H1 (cell line): ENCODE measurements around the gene ACSL4. TPM values are rescaled to one million over a fixed set of nuclear protein-coding genes. Genes with fewer than 3 reads are reported as not detected.

Experiments
- CTCF ChIA-PET: fragments of 300-600 bp; sonication (Branson Sonifier 250); formaldehyde crosslinking; loops from one replicate; lab custom pipeline; 2021; ENCODE audit not compliant: partially characterized antibody; lab: Charles Lee
- POLR2A ChIA-PET: fragments of 300-600 bp; sonication (Branson Sonifier 250); formaldehyde crosslinking; loops from one replicate; lab custom pipeline; 2021; ENCODE audit warnings: inconsistent platforms; ENCODE audit not compliant: partially characterized antibody; lab: Charles Lee
- DNase-seq, 2 experiments: peaks; one replicate each; pipeline versions ENCODE4 v3.0.0 to v3.0.0-alpha.2; 2010 to 2022; ENCODE audit warnings: low spot score in 2 of 2, low read depth in 1 of 2, mixed read lengths in 1 of 2
- FAIRE-seq: peaks from 2 replicates; lab custom pipeline; 2011; peaks lifted over from hg19 to GRCh38; lab: Jason Lieb, UNC
- H2AFZ ChIP-seq: 2 replicates; pipeline ENCODE4 v1.8.1; 2012; ENCODE audit warnings: low read length, inconsistent platforms
- H2AK5ac ChIP-seq: 2 replicates; pipeline ENCODE4 v1.6.1; 2013; ENCODE audit warnings: low read depth, low read length
- H2BK120ac ChIP-seq: replicated peaks from 2 replicates; pipeline ENCODE3; 2013; ENCODE audit warnings: low read depth, low read length, inconsistent platforms
- H2BK12ac ChIP-seq: 2 replicates; pipeline ENCODE4 v1.6.1; 2013; ENCODE audit warnings: low read depth, low read length
- H2BK15ac ChIP-seq: 2 replicates; pipeline ENCODE4 v1.6.1; 2013; ENCODE audit warnings: low read length
- H2BK20ac ChIP-seq: 2 replicates; pipeline ENCODE4 v1.6.1; 2013; ENCODE audit warnings: low read length
- H2BK5ac ChIP-seq: 2 replicates; pipeline ENCODE4 v1.6.1; 2013; ENCODE audit warnings: low read depth, low read length
- H3K14ac ChIP-seq: 2 replicates; pipeline ENCODE4 v1.6.1; 2013; ENCODE audit warnings: inconsistent platforms; ENCODE audit not compliant: insufficient read length
- H3K18ac ChIP-seq: 2 replicates; pipeline ENCODE4 v1.6.1; 2013; ENCODE audit warnings: low read length; ENCODE audit errors: extremely low read depth
- H3K23ac ChIP-seq: 2 replicates; pipeline ENCODE4 v1.6.1; 2013; ENCODE audit warnings: inconsistent platforms; ENCODE audit not compliant: insufficient read length
- H3K23me2 ChIP-seq: 2 replicates; pipeline ENCODE4 v1.6.1; 2013; ENCODE audit warnings: low read depth, low read length
- H3K27ac ChIP-seq: 2 replicates; pipeline ENCODE4 v1.6.1; 2011; ENCODE audit warnings: low read depth, low read length, inconsistent platforms
- H3K27me3 ChIP-seq, 4 experiments: replicated peaks in 1 of 4; 1 replicate in 1 of 4; 2 replicates in 3 of 4; pipeline versions ENCODE4 v1.6.1 to v1.8.1; 2011 to 2013; ENCODE audit warnings: low read length in 3 of 4, mild to moderate bottlenecking in 3 of 4, inconsistent platforms in 2 of 4, mixed read lengths in 2 of 4, moderate library complexity in 1 of 4; ENCODE audit not compliant: control insufficient read depth in 3 of 4, insufficient read depth in 3 of 4; ENCODE audit errors: extremely low read depth in 1 of 4
- H3K36me3 ChIP-seq, 4 experiments: 2 replicates each; pipeline versions ENCODE4 v1.6.1 to v1.8.1; 2011 to 2013; ENCODE audit warnings: mild to moderate bottlenecking in 4 of 4, low read length in 3 of 4, moderate library complexity in 2 of 4, control low read depth in 1 of 4, inconsistent platforms in 1 of 4; ENCODE audit not compliant: insufficient read depth in 4 of 4, control insufficient read depth in 2 of 4
- H3K4ac ChIP-seq: replicated peaks from 2 replicates; pipeline ENCODE3; 2013; ENCODE audit warnings: low read length, low read depth, mixed read lengths, inconsistent platforms; ENCODE audit not compliant: insufficient read length
- H3K4me1 ChIP-seq, 4 experiments: replicated peaks in 1 of 4; 1 replicate in 1 of 4; 2 replicates in 3 of 4; pipeline versions ENCODE4 v1.6.1 to v1.8.1; 2011 to 2013; ENCODE audit warnings: low read length in 3 of 4, inconsistent platforms in 2 of 4, mixed read lengths in 1 of 4; ENCODE audit not compliant: insufficient read depth in 4 of 4, control insufficient read depth in 3 of 4
- H3K4me2 ChIP-seq, 2 experiments: 2 replicates each; pipeline versions ENCODE4 v1.6.1 to v1.8.1; 2011 to 2013; ENCODE audit warnings: low read depth in 2 of 2, low read length in 2 of 2, control low read depth in 1 of 2, inconsistent platforms in 1 of 2, mild to moderate bottlenecking in 1 of 2; ENCODE audit not compliant: insufficient read depth in 1 of 2
- H3K4me3 ChIP-seq, 4 experiments: fragments of 200-600, 300-600 bp in 1 of 4; sonication (generic), shearing (Covaris generic), sonication (Bioruptor Twin) in 1 of 4; 2 replicates each; pipeline versions ENCODE4 v1.5.1 to v1.8.1; 2011 to 2016; ENCODE audit warnings: low read length in 4 of 4, low read depth in 3 of 4, control low read depth in 2 of 4, inconsistent platforms in 2 of 4, mild to moderate bottlenecking in 2 of 4, mixed read lengths in 1 of 4, moderate library complexity in 1 of 4; ENCODE audit not compliant: insufficient read depth in 2 of 4; ENCODE audit errors: extremely low read depth in 1 of 4
- H3K56ac ChIP-seq: replicated peaks from 2 replicates; pipeline ENCODE3; 2013; ENCODE audit warnings: low read depth, mild to moderate bottlenecking, mixed read lengths, low read length, inconsistent platforms; ENCODE audit not compliant: insufficient read length
- H3K79me1 ChIP-seq: 2 replicates; pipeline ENCODE4 v1.6.1; 2013; ENCODE audit warnings: low read depth, low read length, control low read depth
- H3K79me2 ChIP-seq, 2 experiments: 2 replicates each; pipeline versions ENCODE4 v1.6.1 to v1.8.1; 2012 to 2013; ENCODE audit warnings: low read length in 2 of 2, mild to moderate bottlenecking in 2 of 2, inconsistent platforms in 1 of 2; ENCODE audit not compliant: insufficient read depth in 2 of 2, control insufficient read depth in 1 of 2
- H3K9ac ChIP-seq, 4 experiments: replicated peaks in 1 of 4; 1 replicate in 1 of 4; 2 replicates in 3 of 4; pipeline versions ENCODE4 v1.6.1 to v1.8.1; 2011 to 2013; ENCODE audit warnings: low read depth in 3 of 4, low read length in 3 of 4, control low read depth in 2 of 4, mild to moderate bottlenecking in 2 of 4, moderate library complexity in 2 of 4, inconsistent platforms in 1 of 4; ENCODE audit errors: extremely low read depth in 1 of 4
- H3K9me3 ChIP-seq, 2 experiments: 2 replicates each; pipeline versions ENCODE4 v1.6.1 to v1.8.1; 2012 to 2013; ENCODE audit warnings: mild to moderate bottlenecking in 2 of 2, moderate library complexity in 2 of 2, control low read depth in 1 of 2, inconsistent platforms in 1 of 2, low read depth in 1 of 2, low read length in 1 of 2, mixed read lengths in 1 of 2; ENCODE audit not compliant: insufficient read depth in 2 of 2
- H4K20me1 ChIP-seq, 2 experiments: replicated peaks in 1 of 2; 2 replicates each; pipeline versions ENCODE3 to v1.8.1; 2011 to 2013; ENCODE audit warnings: inconsistent platforms in 2 of 2, low read length in 2 of 2, mild to moderate bottlenecking in 1 of 2; ENCODE audit not compliant: insufficient read depth in 2 of 2, control insufficient read depth in 1 of 2
- H4K5ac ChIP-seq: 2 replicates; pipeline ENCODE4 v1.6.1; 2013; ENCODE audit warnings: low read length, low read depth, mixed read lengths, inconsistent platforms; ENCODE audit not compliant: insufficient read length
- H4K8ac ChIP-seq: 2 replicates; pipeline ENCODE4 v1.8.0; 2013; ENCODE audit warnings: mild to moderate bottlenecking, moderate library complexity, low read length, inconsistent platforms; ENCODE audit not compliant: insufficient read depth; ENCODE audit errors: extremely low read depth
- H4K91ac ChIP-seq: replicated peaks from 2 replicates; pipeline ENCODE3; 2013; ENCODE audit warnings: low read length, mixed read lengths, inconsistent platforms; ENCODE audit not compliant: insufficient read length
- CTCF ChIP-seq, 3 experiments: IDR thresholded peaks; 1 replicate in 2 of 3; 2 replicates in 1 of 3; pipeline versions ENCODE4 v1.5.1 to v1.6.1; 2011; ENCODE audit warnings: low read length in 3 of 3, mild to moderate bottlenecking in 3 of 3, inconsistent platforms in 2 of 3, low read depth in 1 of 3, moderate library complexity in 1 of 3; ENCODE audit not compliant: insufficient read depth in 1 of 3; ENCODE audit errors: control extremely low read depth in 1 of 3
- HDAC2 ChIP-seq, 2 experiments: fragments of 300-600 bp in 1 of 2; sonication (generic) in 1 of 2; IDR thresholded peaks; 2 replicates each; pipeline ENCODE4 v1.6.1; 2011 to 2012; ENCODE audit warnings: low read depth in 2 of 2, low read length in 2 of 2, mild to moderate bottlenecking in 2 of 2, moderate library complexity in 2 of 2, borderline replicate concordance in 1 of 2, inconsistent platforms in 1 of 2
- JUND ChIP-seq: IDR thresholded peaks from 2 replicates; pipeline ENCODE4 v1.6.1; 2011; ENCODE audit warnings: mild to moderate bottlenecking, improper control_type of control experiment, low read length
- WGBS, 2 experiments: shearing (Covaris generic) in 1 of 2; methylation state at CpG; one replicate each; pipeline versions ENCODE4 v1.1.6 to v1.1.7; 2013 to 2015; ENCODE audit warnings: low lambda C conversion rate in 2 of 2, mixed read lengths in 2 of 2, inconsistent platforms in 1 of 2, low coverage in 1 of 2, missing lambda C conversion rate in 1 of 2; ENCODE audit not compliant: insufficient replicate concordance in 2 of 2, insufficient coverage in 1 of 2, insufficient read length in 1 of 2; ENCODE audit errors: extremely low coverage in 1 of 2, missing lambda C conversion rate in 1 of 2; 5-methylcytosine and 5-hydroxymethylcytosine counted together
- polyA plus RNA-seq, 7 experiments: library from polyadenylated mRNA; depleted of rRNA in 3 of 7; stranded (reverse) in 5 of 7; unstranded in 2 of 7; fragments of >200 nt in 5 of 7; fragments of 200-250 nt in 2 of 7; gene quantifications; 1 replicate in 5 of 7; 2 replicates in 1 of 7; 4 replicates in 1 of 7; pipeline versions ENCODE4 v1.2.1 to v1.2.3, GENCODE V29; 2011 to 2013; ENCODE audit warnings: missing spikeins in 2 of 7, mixed read lengths in 2 of 7
- total RNA-seq: library from RNA; stranded (reverse); fragmentation: NEBNext Ultra II Directional; extraction: Animal tissue kit (Norgen Biotek cat#: 25700); gene quantifications from 2 replicates; pipeline ENCODE4 v1.2.1, GENCODE V29; 2021

The ACSL4 gene
- total and polyA plus RNA-seq, 2 of the 8 experiments (the other 6 are each of a cell fraction or from before 2014, with no cell fraction given), result 11.3 to 47.0 TPM

GRCh38 chrX:109747681-109748080 lies 14.6 kb upstream of the ACSL4 start:
- no peak overlapping the region for H2BK20ac ChIP-seq
- H2AK5ac ChIP-seq, result no peak overlapping the region
- ChIA-PET POLR2A (no interaction called here), CTCF (no interaction called here)
- H3K4me3 ChIP-seq, result no peak overlapping the region
- 93% methylated on average over 6 of the region's 9 CpGs; no CpG with 5 or more reads in 1 of the 2 experiments for WGBS, 2 experiments
- H3K79me1 ChIP-seq, result no peaks in the 10 kb centered on the region
- no peak overlapping the region for H4K8ac ChIP-seq
- H3K18ac ChIP-seq, result no peak overlapping the region
- H3K27ac ChIP-seq, result no peak overlapping the region
- FAIRE-seq (no peak), DNase-seq (no peak)
- no peak overlapping the region for H2AFZ ChIP-seq
- H3K4me2 ChIP-seq, result no peak overlapping the region
- H3K23me2 ChIP-seq, result no peaks in the 10 kb centered on the region
- H3K79me2 ChIP-seq, result no peaks in the 10 kb centered on the region
- no peak overlapping the region for H2BK15ac ChIP-seq
- H3K4me1 ChIP-seq, result no peaks in the 10 kb centered on the region
- no peaks in the 10 kb centered on the region for H3K36me3 ChIP-seq
- no peaks in the 10 kb centered on the region for H4K20me1 ChIP-seq
- no peak overlapping the region for H4K91ac ChIP-seq
- no peak overlapping the region for H2BK5ac ChIP-seq
- no peak overlapping the region for H3K9ac ChIP-seq
- H3K23ac ChIP-seq, result no peak overlapping the region
- no peak overlapping the region for H2BK120ac ChIP-seq
- H2BK12ac ChIP-seq, result no peak overlapping the region
- no peak overlapping the region for H4K5ac ChIP-seq
- H3K14ac ChIP-seq, result no peak overlapping the region
- no peak for TF ChIP-seq JUND
- no peak for TF ChIP-seq HDAC2 (IDR thresholded peaks at IDR 0.05; ENCODE audit: borderline replicate concordance in 1 of 2, low read depth in 2 of 2, low read length in 2 of 2)
- no peak for TF ChIP-seq CTCF (IDR thresholded peaks at IDR 0.05; ENCODE audit: control extremely low read depth in 1 of 3, insufficient read depth in 1 of 3, low read depth in 1 of 3, low read length in 3 of 3)
- H3K27me3 ChIP-seq, result no peaks in the 10 kb centered on the region
- H3K9me3 ChIP-seq, result no peaks in the 10 kb centered on the region
- H3K56ac ChIP-seq, result no peak overlapping the region
- H3K4ac ChIP-seq, result no peak overlapping the region
